Liver (tissue), 3 donors: Measurements from ENCODE around the gene TRH.

Experiments used
- CTCF ChIP-seq: fragments of 150-350 bp; IDR thresholded peaks from 2 replicates; pipeline ENCODE4 v1.5.1; 2017; ENCODE audit warnings: improper control_type of control experiment, low read depth, low read length; ENCODE audit not compliant: missing input control
- GABPA ChIP-seq, 2 donors: IDR thresholded peaks in 1 of 2; conservative IDR thresholded peaks in 1 of 2; 2 replicates each; pipeline ENCODE4 v1.6.1; 2016; ENCODE audit warnings: antibody characterized with exemption in 2 of 2, mild to moderate bottlenecking in 1 of 2, moderate library complexity in 1 of 2
- MAX ChIP-seq: IDR thresholded peaks from 2 replicates; pipeline ENCODE4 v1.6.1; 2016; ENCODE audit warnings: antibody characterized with exemption
- REST ChIP-seq: IDR thresholded peaks from 2 replicates; pipeline ENCODE4 v1.6.1; 2016; ENCODE audit warnings: antibody characterized with exemption, mild to moderate bottlenecking
- TAF1 ChIP-seq: conservative IDR thresholded peaks from 2 replicates; pipeline ENCODE4 v1.6.1; 2016; ENCODE audit warnings: antibody characterized with exemption, mild to moderate bottlenecking
- ZBTB33 ChIP-seq: IDR thresholded peaks from 2 replicates; pipeline ENCODE4 v1.6.1; 2016; ENCODE audit warnings: antibody characterized with exemption
- donor health status: healthy.
- donor health status: healthy.

GRCh38 chr3:129976286-129976685 lies 1.8 kb downstream of the TRH start:
- TF ChIP-seq CTCF: no peak
- TF ChIP-seq MAX: no peak
- TF ChIP-seq TAF1: no peak
- no peak for TF ChIP-seq GABPA (IDR thresholded peaks at IDR 0.05 in 1 of 2, conservative IDR thresholded peaks at IDR 0.05 in 1 of 2)
- no peak for TF ChIP-seq ZBTB33
- no peak for TF ChIP-seq REST
